Lung (tissue), 12 donors: ENCODE measurements around the gene CRYGD. TPM values are rescaled to one million over a fixed set of nuclear protein-coding genes. Genes with fewer than 3 reads are reported as not detected.
"Not testable (repeated sequence)": the region's sequence is repeated elsewhere in the genome, so short reads cannot be mapped to it uniquely, and the experiment has no call there.

ENCODE experiments used
- ATAC-seq: fragments of 200-7000 bp; cut with Tn5 transposase; one replicate; pipeline ENCODE4 v1.9.1; 2020; ENCODE audit warnings: moderate number of reproducible peaks; ENCODE audit not compliant: insufficient read depth, low FRiP score
- DNase-seq, 3 donors: peaks; one replicate each; pipeline ENCODE4 v3.0.0-alpha.2; 2013 to 2017
- H3K27ac ChIP-seq, 2 donors: one replicate each; pipeline ENCODE4 v1.5.1; 2013; ENCODE audit warnings: mild to moderate bottlenecking in 2 of 2, moderate library complexity in 2 of 2, control low read depth in 1 of 2, inconsistent platforms in 1 of 2, low read depth in 1 of 2, low read length in 1 of 2
- H3K27me3 ChIP-seq, 3 donors: one replicate each; pipeline ENCODE4 v1.5.1; 2013; ENCODE audit warnings: low read length in 2 of 3; ENCODE audit not compliant: control insufficient read depth in 3 of 3, insufficient read depth in 3 of 3
- H3K36me3 ChIP-seq, 4 donors: one replicate each; pipeline ENCODE4 v1.5.1; 2013; ENCODE audit warnings: low read length in 4 of 4, mild to moderate bottlenecking in 1 of 4, moderate library complexity in 1 of 4; ENCODE audit not compliant: control insufficient read depth in 4 of 4, insufficient read depth in 4 of 4
- H3K4me1 ChIP-seq, 5 donors: one replicate each; pipeline ENCODE4 v1.5.1; 2013; ENCODE audit warnings: low read length in 5 of 5, mild to moderate bottlenecking in 2 of 5, moderate library complexity in 1 of 5; ENCODE audit not compliant: control insufficient read depth in 5 of 5, insufficient read depth in 5 of 5
- H3K4me3 ChIP-seq: one replicate; pipeline ENCODE4 v1.5.1; 2013; ENCODE audit warnings: mild to moderate bottlenecking, control low read depth, moderate library complexity
- H3K9ac ChIP-seq, 2 donors: one replicate each; pipeline ENCODE4 v1.5.1; 2013; ENCODE audit warnings: low read length in 2 of 2, control low read depth in 1 of 2; ENCODE audit not compliant: insufficient read depth in 1 of 2
- H3K9me3 ChIP-seq, 4 donors: one replicate each; pipeline ENCODE4 v1.5.1; 2013; ENCODE audit warnings: low read length in 3 of 4, mild to moderate bottlenecking in 1 of 4, moderate library complexity in 1 of 4; ENCODE audit not compliant: control insufficient read depth in 4 of 4, insufficient read depth in 3 of 4
- WGBS, 2 donors: extraction: QIAGEN DNeasy Blood & Tissue Kit; methylation state at CpG; one replicate each; pipeline ENCODE4 v1.1.7; 2013; 5-methylcytosine and 5-hydroxymethylcytosine counted together
- polyA plus RNA-seq, 2 donors: library from polyadenylated mRNA; stranded (reverse); fragments of 200-250 nt; gene quantifications; one replicate each; pipeline ENCODE4 v1.2.1, GENCODE V29; 2013
- total RNA-seq, 2 donors: library from RNA; depleted of rRNA in 1 of 2; stranded (reverse); fragments of >200 nt in 1 of 2; gene quantifications; one replicate each; pipeline ENCODE4 v1.2.1, GENCODE V29; 2014 to 2021
- TF ChIP-seq, protein P1 (sequence below): IDR thresholded peaks from 2 replicates; pipeline ENCODE4 v1.5.1; 2012; ENCODE audit warnings: mild to moderate bottlenecking; ENCODE audit errors: control extremely low read depth, extremely low read depth
- donor health status: control.
- donor health status: control.
- donor health status: Bipolar disorder and iron deficiency.
- donor health status: healthy.
- donor health status: DM: yes; HTN: yes; CAD: no.

The CRYGD gene
- total and polyA plus RNA-seq, 4 donors = not detected

DNA sequence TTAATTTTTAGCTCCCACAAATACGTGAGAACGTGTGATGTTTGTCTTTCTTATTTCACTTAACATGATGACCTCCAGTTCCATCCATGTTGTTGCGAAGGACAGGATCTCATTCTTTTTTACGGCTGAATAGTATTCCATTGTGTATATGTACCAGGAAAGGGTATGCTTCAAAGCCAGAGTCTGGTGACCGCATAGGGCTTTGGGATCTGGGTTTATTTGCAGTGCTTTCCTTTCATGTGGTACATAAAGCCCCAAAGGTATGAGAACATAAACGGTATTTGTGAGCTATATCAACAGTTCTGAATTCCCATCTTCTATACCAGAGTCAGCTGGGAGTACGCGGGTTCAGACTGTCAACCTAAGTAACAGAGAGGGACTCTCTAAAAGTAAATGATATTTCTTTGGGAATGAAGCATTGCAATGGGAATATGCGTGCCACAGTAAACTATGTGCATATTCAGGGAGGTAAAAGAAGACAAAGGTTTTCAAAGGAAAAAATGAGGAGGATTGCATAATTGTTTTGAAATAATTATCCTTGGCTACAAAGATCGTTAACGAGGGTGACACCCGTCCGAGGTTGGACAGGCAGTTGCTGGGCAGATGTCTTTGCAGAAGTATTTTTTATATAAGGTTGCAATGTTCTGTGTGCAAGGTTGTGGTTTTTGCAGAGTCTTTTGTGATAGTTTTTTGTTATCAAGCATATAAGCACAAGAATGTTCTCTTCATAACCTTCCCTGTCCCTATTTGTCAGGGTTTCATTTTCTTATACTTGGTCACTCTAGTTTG is 24.4 kb downstream of the CRYGD start:
- no peak for DNase-seq
- no peak for ATAC-seq
- H3K27me3 ChIP-seq = no peaks in the 10 kb centered on the region
- no peaks in the 10 kb centered on the region for H3K36me3 ChIP-seq
- no peak overlapping the region for H3K4me3 ChIP-seq
- 66 to 67% methylated on average over 13 of the region's 13 CpGs for WGBS, 2 donors
- H3K9me3 ChIP-seq = no peaks in the 10 kb centered on the region
- no peak overlapping the region for H3K9ac ChIP-seq
- H3K4me1 ChIP-seq = peaks cover 0 to 4% (median 0%) of the 10 kb centered on the region in 5 donors
- TF ChIP-seq, protein P1, sequence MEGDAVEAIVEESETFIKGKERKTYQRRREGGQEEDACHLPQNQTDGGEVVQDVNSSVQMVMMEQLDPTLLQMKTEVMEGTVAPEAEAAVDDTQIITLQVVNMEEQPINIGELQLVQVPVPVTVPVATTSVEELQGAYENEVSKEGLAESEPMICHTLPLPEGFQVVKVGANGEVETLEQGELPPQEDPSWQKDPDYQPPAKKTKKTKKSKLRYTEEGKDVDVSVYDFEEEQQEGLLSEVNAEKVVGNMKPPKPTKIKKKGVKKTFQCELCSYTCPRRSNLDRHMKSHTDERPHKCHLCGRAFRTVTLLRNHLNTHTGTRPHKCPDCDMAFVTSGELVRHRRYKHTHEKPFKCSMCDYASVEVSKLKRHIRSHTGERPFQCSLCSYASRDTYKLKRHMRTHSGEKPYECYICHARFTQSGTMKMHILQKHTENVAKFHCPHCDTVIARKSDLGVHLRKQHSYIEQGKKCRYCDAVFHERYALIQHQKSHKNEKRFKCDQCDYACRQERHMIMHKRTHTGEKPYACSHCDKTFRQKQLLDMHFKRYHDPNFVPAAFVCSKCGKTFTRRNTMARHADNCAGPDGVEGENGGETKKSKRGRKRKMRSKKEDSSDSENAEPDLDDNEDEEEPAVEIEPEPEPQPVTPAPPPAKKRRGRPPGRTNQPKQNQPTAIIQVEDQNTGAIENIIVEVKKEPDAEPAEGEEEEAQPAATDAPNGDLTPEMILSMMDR = no peak
- H3K27ac ChIP-seq = no peak overlapping the region

DNA sequence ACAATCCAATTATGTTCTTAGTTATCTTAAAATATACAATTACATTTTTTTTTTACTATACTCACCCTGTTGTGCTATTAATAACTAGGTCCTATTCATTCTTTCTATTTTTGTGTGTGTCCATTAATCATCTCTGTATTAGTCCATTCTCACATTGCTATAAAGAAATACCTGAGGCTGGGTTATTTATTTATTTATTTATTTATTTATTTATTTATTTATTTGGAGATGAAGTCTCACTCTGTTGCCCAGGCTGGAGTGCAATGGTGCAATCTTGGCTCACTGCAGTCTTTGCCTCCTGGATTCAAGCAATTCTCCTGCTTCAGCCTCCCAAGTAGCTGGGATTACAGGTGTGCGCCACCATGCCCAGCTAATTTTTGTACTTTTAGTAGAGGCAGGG is 25.6 kb downstream of the CRYGD start:
- H3K4me3 ChIP-seq, H3K9me3 ChIP-seq, H3K27me3 ChIP-seq, ATAC-seq, H3K27ac ChIP-seq, H3K36me3 ChIP-seq, H3K4me1 ChIP-seq, DNase-seq, H3K9ac ChIP-seq: not testable (repeated sequence)
- WGBS, 2 donors = 94 to 95% methylated on average over 1 of the region's 1 CpG

DNA sequence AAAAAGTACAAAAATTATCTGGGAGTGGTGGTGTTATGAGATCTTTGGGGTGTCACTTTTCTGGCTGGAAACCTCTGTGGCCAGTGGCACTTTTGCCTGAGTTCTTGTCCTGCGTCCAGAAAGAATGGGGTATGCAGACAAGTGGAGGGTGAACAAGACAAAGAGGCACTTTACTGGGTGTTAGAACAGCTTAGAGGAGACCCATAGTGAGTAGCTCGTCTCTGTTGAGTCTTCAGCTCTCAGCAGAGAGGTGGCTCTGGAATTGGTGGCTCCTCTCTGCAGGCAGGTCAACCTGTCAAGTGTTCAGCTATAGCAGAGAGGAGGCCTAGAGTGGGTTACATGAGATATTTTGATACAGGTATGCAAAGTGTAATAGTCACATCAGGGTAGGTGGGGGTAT is 26.1 kb downstream of the CRYGD start:
- ATAC-seq = no peak
- no peak overlapping the region for H3K4me3 ChIP-seq
- H3K27me3 ChIP-seq = no peaks in the 10 kb centered on the region
- no peak overlapping the region for H3K9ac ChIP-seq
- TF ChIP-seq, protein P1 = no peak
- DNase-seq = no peak
- no peaks in the 10 kb centered on the region for H3K36me3 ChIP-seq
- H3K27ac ChIP-seq = no peak overlapping the region
- no peaks in the 10 kb centered on the region for H3K9me3 ChIP-seq
- H3K4me1 ChIP-seq = peaks cover 0 to 4% (median 0%) of the 10 kb centered on the region in 5 donors
- WGBS, 2 donors = 52 to 65% methylated on average over 2 of the region's 2 CpGs

DNA sequence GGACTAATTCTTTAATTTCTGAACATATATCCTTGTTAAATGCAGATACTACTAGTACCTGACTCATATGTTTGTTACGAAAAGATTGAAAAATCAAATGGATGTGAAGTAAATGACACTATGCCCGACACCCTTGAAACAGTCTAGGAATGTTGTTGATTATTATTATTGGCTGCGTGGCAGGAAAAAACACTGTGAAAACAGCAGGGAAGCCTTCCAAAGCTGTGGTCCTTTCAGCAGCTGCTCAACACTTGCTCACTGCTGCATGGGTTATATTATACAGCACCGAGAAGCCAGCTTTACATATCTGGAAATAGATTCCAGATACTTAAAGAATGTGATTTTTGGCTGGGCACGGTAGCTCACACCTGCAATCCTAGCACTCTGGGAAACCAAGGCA is 26.5 kb downstream of the CRYGD start:
- no peak for ATAC-seq
- Histone ChIP-seq H3K9me3 (no peaks in the 10 kb centered on the region), H3K27me3 (no peaks in the 10 kb centered on the region), H3K4me3 (no peak overlapping the region), H3K4me1 (peaks cover 0 to 4% (median 0%) of the 10 kb centered on the region in 5 donors), H3K36me3 (no peaks in the 10 kb centered on the region), H3K27ac (no peak overlapping the region), H3K9ac (no peak overlapping the region)
- DNase-seq = no peak
- 80 to 87% methylated on average over 5 of the region's 5 CpGs for WGBS, 2 donors
- TF ChIP-seq, protein P1 = no peak
